ENCODE data around the gene TRIL. TPM values are rescaled to one million over a fixed set of nuclear protein-coding genes. Genes with fewer than 3 reads are reported as not detected.

Gene TRIL
- total and polyA plus RNA-seq, 12 donors, result 0.59 to 5.9 (median 2.7) TPM

GRCh38 chr7:28905464-28905863 is 52.7 kb downstream of the TRIL start:
- DNase-seq (no peak), ATAC-seq (no peak)
- no peaks in the 10 kb centered on the region for H3K36me3 ChIP-seq
- 97 to 98% methylated on average over 3 of the region's 3 CpGs for WGBS, 2 donors
- no peak for TF ChIP-seq CTCF (IDR thresholded peaks at IDR 0.05)
- H3K27ac ChIP-seq, result no peak overlapping the region
- peaks cover 0 to 4% (median 0%) of the 10 kb centered on the region in 11 donors for H3K9me3 ChIP-seq
- no peaks in the 10 kb centered on the region for H3K27me3 ChIP-seq
- H3K4me1 ChIP-seq, result peaks cover 0 to 10% (median 0%) of the 10 kb centered on the region in 9 donors
- intact Hi-C loops (cut with DNase I), result no loop called here
- no peak overlapping the region for H3K4me3 ChIP-seq

- no peaks in the 10 kb centered on the region for H3K9me3 ChIP-seq
- DNase-seq, result no peak
- ATAC-seq, result no peak
- H3K36me3 ChIP-seq, result no peaks in the 10 kb centered on the region
- H3K4me1 ChIP-seq, result peaks cover 0 to 10% (median 0%) of the 10 kb centered on the region in 9 donors
- TF ChIP-seq CTCF (IDR thresholded peaks at IDR 0.05), result no peak
- no peaks in the 10 kb centered on the region for H3K27me3 ChIP-seq
- intact Hi-C loops (cut with DNase I), result no loop called here
- no peak overlapping the region for H3K27ac ChIP-seq
- WGBS, 2 donors, result 59 to 66% methylated on average over 10 of the region's 10 CpGs
- H3K4me3 ChIP-seq, result peak overlapping the region in 7 of 10 donors; percentile 2 to 39 (median 32)
Measured at GRCh38 chr7:28904578-28905048, 53.5 kb downstream of the TRIL start.

GRCh38 chr7:28903730-28904577 is 54.2 kb downstream of the TRIL start:
- WGBS, 2 donors, result 46 to 61% methylated on average over 4 of the region's 4 CpGs
- DNase-seq (no peak), ATAC-seq (no peak)
- no peak for TF ChIP-seq CTCF (IDR thresholded peaks at IDR 0.05)
- intact Hi-C loops (cut with DNase I), result no loop called here
- Histone ChIP-seq H3K4me1 (peaks cover 0 to 10% (median 0%) of the 10 kb centered on the region in 9 donors), H3K27me3 (no peaks in the 10 kb centered on the region), H3K4me3 (peak overlapping the region in 7 of 10 donors; percentile 2 to 39 (median 32)), H3K27ac (no peak overlapping the region), H3K9me3 (no peaks in the 10 kb centered on the region), H3K36me3 (no peaks in the 10 kb centered on the region)

Other genes with a start within 250 kb of the TRIL start
- 100 to 1,000 TPM in 6 of 10 donors, 10 to 100 TPM in 4; 49.4 to 215 (median 101) TPM for gene CPVL, start 188.2 kb upstream of the TRIL start, total RNA-seq
- 10 to 100 TPM; 82.3 to 85.5 TPM for gene CPVL, start 188.2 kb upstream of the TRIL start, polyA plus RNA-seq
- gene CHN2, start 236.4 kb upstream of the TRIL start, total RNA-seq, result 10 to 100 TPM in 9 of 10 donors, 1 to 10 TPM in 1; 5.9 to 54.9 (median 27.6) TPM
- gene CHN2, start 236.4 kb upstream of the TRIL start, polyA plus RNA-seq, result 10 to 100 TPM; 15.4 to 15.7 TPM

Data from heart right ventricle (tissue), 16 donors.